ENCODE data around the gene ADAMTS9. TPM values are rescaled to one million over a fixed set of nuclear protein-coding genes. Genes with fewer than 3 reads are reported as not detected.

The ADAMTS9 gene
- total RNA-seq, 1 experiment from 2014 or later = 0.46 TPM

- Histone ChIP-seq H2BK5ac (ENCODE audit: insufficient read length, low read length) (no peak overlapping the region), H3K4me2 (ENCODE audit: insufficient read depth, insufficient read length, low read length) (no peak overlapping the region), H3K18ac (ENCODE audit: insufficient read length, low read depth, low read length) (no peak overlapping the region), H4K5ac (ENCODE audit: insufficient read length, low read depth, low read length) (no peak overlapping the region), H3K14ac (ENCODE audit: insufficient read depth, low read length) (no peak overlapping the region), H3K23me2 (ENCODE audit: insufficient read length, low read depth, low read length, poor library complexity, severe bottlenecking) (no peaks in the 10 kb centered on the region), H4K91ac (ENCODE audit: insufficient read length, low read depth, low read length) (no peak overlapping the region), H3K27ac (ENCODE audit: insufficient read length, low read depth, low read length) (no peak overlapping the region), H2AFZ (ENCODE audit: low read length) (no peak overlapping the region), H2AK5ac (ENCODE audit: insufficient read length, low read length) (no peak overlapping the region), H3K79me1 (ENCODE audit: insufficient read depth, low read depth, low read length, poor library complexity, severe bottlenecking) (no peaks in the 10 kb centered on the region), H3K9me3 (ENCODE audit: control insufficient read depth, low read depth, low read length) (no peaks in the 10 kb centered on the region), H3K4me1 (ENCODE audit: insufficient read depth, low read length) (no peaks in the 10 kb centered on the region), H4K8ac (replicated peaks; ENCODE audit: insufficient read length, low read depth, low read length) (no peak overlapping the region), H3K27me3 (ENCODE audit: insufficient read depth, low read length) (no peaks in the 10 kb centered on the region), H3K56ac (ENCODE audit: insufficient read length, low read depth, low read length) (no peak overlapping the region), H3T11ph (ENCODE audit: low read length) (no peak overlapping the region), H3K9ac (ENCODE audit: extremely low read depth, insufficient read length, low read length) (no peak overlapping the region), H2BK120ac (ENCODE audit: low read depth, low read length, poor library complexity, severe bottlenecking) (no peak overlapping the region), H2BK12ac (ENCODE audit: insufficient read length, low read depth, low read length) (no peak overlapping the region), H3K4ac (ENCODE audit: low read depth, low read length) (no peak overlapping the region), H3K79me2 (ENCODE audit: insufficient read depth, low read length) (no peaks in the 10 kb centered on the region), H2BK15ac (ENCODE audit: low read depth, low read length) (no peak overlapping the region), H4K20me1 (ENCODE audit: control insufficient read depth, insufficient read depth, insufficient read length) (no peaks in the 10 kb centered on the region), H2BK20ac (ENCODE audit: low read depth, low read length, poor library complexity, severe bottlenecking) (no peak overlapping the region), H3K23ac (ENCODE audit: insufficient read length, low read depth, low read length) (no peak overlapping the region)
- peaks cover 6 to 8% of the 10 kb centered on the region in 2 experiments for H3K4me1 Mint-ChIP-seq
- H3K4me3 Mint-ChIP-seq = no peak overlapping the region
- TF ChIP-seq CTCF (conservative IDR thresholded peaks at IDR 0.05) = no peak
- H3K27ac Mint-ChIP-seq = no peak overlapping the region
- DNase-seq = no peak
- H3K36me3 Mint-ChIP-seq (ENCODE audit: insufficient read depth in 1 of 3, low read depth in 3 of 3) = no peaks in the 10 kb centered on the region
- WGBS (ENCODE audit: extremely low coverage, insufficient read length, low lambda C conversion rate) = no CpG with 5 or more reads among the region's 8 CpGs
- H3K9me3 Mint-ChIP-seq = no peaks in the 10 kb centered on the region
- no peaks in the 10 kb centered on the region; the same call in 1 of the 2 replicates for H3K27me3 Mint-ChIP-seq (ENCODE audit: low read depth)
Measured at GRCh38 chr3:64716110-64716710, 28.4 kb upstream of the ADAMTS9 start.
